ENCODE measurements around the gene SPAG6.

- TF ChIP-seq, protein P1, sequence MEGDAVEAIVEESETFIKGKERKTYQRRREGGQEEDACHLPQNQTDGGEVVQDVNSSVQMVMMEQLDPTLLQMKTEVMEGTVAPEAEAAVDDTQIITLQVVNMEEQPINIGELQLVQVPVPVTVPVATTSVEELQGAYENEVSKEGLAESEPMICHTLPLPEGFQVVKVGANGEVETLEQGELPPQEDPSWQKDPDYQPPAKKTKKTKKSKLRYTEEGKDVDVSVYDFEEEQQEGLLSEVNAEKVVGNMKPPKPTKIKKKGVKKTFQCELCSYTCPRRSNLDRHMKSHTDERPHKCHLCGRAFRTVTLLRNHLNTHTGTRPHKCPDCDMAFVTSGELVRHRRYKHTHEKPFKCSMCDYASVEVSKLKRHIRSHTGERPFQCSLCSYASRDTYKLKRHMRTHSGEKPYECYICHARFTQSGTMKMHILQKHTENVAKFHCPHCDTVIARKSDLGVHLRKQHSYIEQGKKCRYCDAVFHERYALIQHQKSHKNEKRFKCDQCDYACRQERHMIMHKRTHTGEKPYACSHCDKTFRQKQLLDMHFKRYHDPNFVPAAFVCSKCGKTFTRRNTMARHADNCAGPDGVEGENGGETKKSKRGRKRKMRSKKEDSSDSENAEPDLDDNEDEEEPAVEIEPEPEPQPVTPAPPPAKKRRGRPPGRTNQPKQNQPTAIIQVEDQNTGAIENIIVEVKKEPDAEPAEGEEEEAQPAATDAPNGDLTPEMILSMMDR (IDR thresholded peaks at IDR 0.05): no peak
- TF ChIP-seq POLR2A (IDR thresholded peaks at IDR 0.05): no peak
- no peak for TF ChIP-seq POLR2AphosphoS5 (IDR thresholded peaks at IDR 0.05)
Observed at GRCh38 chr10:22391600-22391999, 46.3 kb downstream of the SPAG6 start.

All from upper lobe of left lung (tissue), 4 donors.